HepG2 (cell line): Measurements from ENCODE around the gene HMBS. TPM values are rescaled to one million over a fixed set of nuclear protein-coding genes. Genes with fewer than 3 reads are reported as not detected.
A peak's percentile ranks its signal among the peaks of the same experiment; 100 is the strongest.

ENCODE experiments used
- ARID3A ChIP-seq: IDR thresholded peaks from 2 replicates; pipeline ENCODE4 v1.6.1; 2012; ENCODE audit warnings: low read depth, low read length, improper control_type of control experiment
- BCL6 ChIP-seq: IDR thresholded peaks from 2 replicates; pipeline ENCODE4 v1.6.1; 2016; ENCODE audit warnings: missing genetic modification reagents, missing compliant biosample characterization
- CENPBD1 ChIP-seq: sonication (generic); formaldehyde crosslinking; IDR thresholded peaks from 2 replicates; pipeline ENCODE4 v1.8.0; 2022; ENCODE audit warnings: missing genetic modification reagents, low read depth, mild to moderate bottlenecking, borderline replicate concordance
- E2F5 ChIP-seq: sonication (generic); formaldehyde crosslinking; conservative IDR thresholded peaks from 2 replicates; pipeline ENCODE4 v1.4.0; 2020; ENCODE audit warnings: missing genetic modification reagents
- HIC2 ChIP-seq: sonication (generic); formaldehyde crosslinking; IDR thresholded peaks from 2 replicates; pipeline ENCODE4 v1.9.0; 2022; ENCODE audit warnings: low read depth, missing genetic modification reagents
- HMGA1 ChIP-seq: sonication (generic); formaldehyde crosslinking; conservative IDR thresholded peaks from 2 replicates; pipeline ENCODE4 v1.4.0; 2020; ENCODE audit warnings: missing genetic modification reagents
- KAT7 ChIP-seq: IDR thresholded peaks from 2 replicates; pipeline ENCODE4 v1.6.1; 2018; ENCODE audit warnings: borderline replicate concordance, missing compliant biosample characterization
- KAT8 ChIP-seq: IDR thresholded peaks from 2 replicates; pipeline ENCODE4 v1.6.1; 2016; ENCODE audit warnings: missing genetic modification reagents, missing compliant biosample characterization
- KLF16 ChIP-seq, 2 experiments: sonication (generic) in 1 of 2; formaldehyde crosslinking in 1 of 2; IDR thresholded peaks; 2 replicates each; pipeline versions ENCODE4 v1.6.1 to v1.8.0; 2016 to 2023; ENCODE audit warnings: missing genetic modification reagents in 2 of 2, missing compliant biosample characterization in 1 of 2
- MYC ChIP-seq: sonication (generic); formaldehyde crosslinking; IDR thresholded peaks from 2 replicates; pipeline ENCODE4 v1.9.0; 2021; ENCODE audit warnings: missing genetic modification reagents, borderline replicate concordance
- PAWR ChIP-seq: sonication (generic); formaldehyde crosslinking; IDR thresholded peaks from 2 replicates; pipeline ENCODE4 v1.4.0; 2020; ENCODE audit warnings: missing genetic modification reagents, mild to moderate bottlenecking, borderline replicate concordance
- PBX2 ChIP-seq: IDR thresholded peaks from 2 replicates; pipeline ENCODE4 v1.6.1; 2016; ENCODE audit warnings: control low read depth
- PLSCR1 ChIP-seq: sonication (generic); formaldehyde crosslinking; IDR thresholded peaks from 2 replicates; pipeline ENCODE4 v1.5.0; 2020; ENCODE audit warnings: missing genetic modification reagents, mild to moderate bottlenecking, borderline replicate concordance
- RAD51 ChIP-seq: fragments of 450-650 bp; IDR thresholded peaks from 2 replicates; pipeline ENCODE4 v1.6.1; 2016; ENCODE audit warnings: borderline replicate concordance
- SRSF1 ChIP-seq: fragments of 200-400 bp; formaldehyde crosslinking; optimal IDR thresholded peaks from 2 replicates; pipeline ENCODE3; 2017; ENCODE audit warnings: mild to moderate bottlenecking, low read depth, low read length, moderate library complexity
- TEAD2 ChIP-seq: sonication (generic); formaldehyde crosslinking; IDR thresholded peaks from 2 replicates; pipeline ENCODE4 v1.9.0; 2021; ENCODE audit warnings: missing genetic modification reagents
- THAP11 ChIP-seq: IDR thresholded peaks from 2 replicates; pipeline ENCODE4 v1.6.1; 2016; ENCODE audit warnings: missing biosample characterization, missing genetic modification reagents
- THAP7 ChIP-seq: sonication (generic); formaldehyde crosslinking; IDR thresholded peaks from 2 replicates; pipeline ENCODE4 v1.8.1; 2023; ENCODE audit warnings: mild to moderate bottlenecking, missing genetic modification reagents
- XBP1 ChIP-seq: sonication (generic); formaldehyde crosslinking; IDR thresholded peaks from 2 replicates; pipeline ENCODE4 v1.5.0; 2020; ENCODE audit warnings: missing genetic modification reagents
- ZKSCAN5 ChIP-seq: sonication (generic); formaldehyde crosslinking; IDR thresholded peaks from 2 replicates; pipeline ENCODE4 v1.5.1; 2020; ENCODE audit warnings: mild to moderate bottlenecking, missing genetic modification reagents
- ZNF335 ChIP-seq: sonication (generic); formaldehyde crosslinking; IDR thresholded peaks from 2 replicates; pipeline ENCODE4 v1.4.0; 2020; ENCODE audit warnings: missing genetic modification reagents
- ZZZ3 ChIP-seq: sonication (generic); formaldehyde crosslinking; IDR thresholded peaks from 2 replicates; pipeline ENCODE4 v1.4.0; 2020; ENCODE audit warnings: missing genetic modification reagents, mild to moderate bottlenecking, borderline replicate concordance
- polyA plus RNA-seq, 8 experiments: library from polyadenylated mRNA; depleted of rRNA in 3 of 8; stranded (reverse) in 7 of 8; unstranded in 1 of 8; fragments of >200 nt; fragmentation: Illumina TruSeq in 4 of 8; extraction: Trizol in 4 of 8; gene quantifications; 2 replicates each; pipeline versions ENCODE4 v1.2.1 to v1.2.3, GENCODE V29; 2011 to 2016; ENCODE audit warnings: low read depth in 4 of 8, missing spikeins in 1 of 8, mixed read lengths in 1 of 8; ENCODE audit not compliant: insufficient read depth in 1 of 8
- total RNA-seq, 5 experiments: library from RNA; depleted of rRNA; stranded (reverse); fragments of >200 nt; fragmentation: Illumina TruSeq; extraction: Trizol; gene quantifications; 2 replicates each; pipeline ENCODE4 v1.2.3, GENCODE V29; 2016; ENCODE audit warnings: low read depth in 1 of 5

Gene HMBS
- total and polyA plus RNA-seq, 2 of the 13 experiments (the other 11 are each of a cell fraction or from before 2014, with no cell fraction given) = 9.4 to 46.9 TPM

GRCh38 chr11:119121008-119121810 is 36.5 kb downstream of the HMBS start, which contains the start of gene HINFP (continued):
- TF ChIP-seq CENPBD1 (no peak; the same call in 1 of the 2 replicates), TEAD2 (CRISPR knock-in tag) (no peak), KLF16 (CRISPR knock-in tag; IDR thresholded peaks at IDR 0.05) (peak in 1 of 2 experiments; percentile 42; a peak in 1 of 4 replicates), HMGA1 (CRISPR knock-in tag) (no peak), PBX2 (CRISPR knock-in tag) (peak; percentile 89), PLSCR1 (no peak), ZNF335 (CRISPR knock-in tag) (no peak), THAP11 (peak; percentile 83), E2F5 (CRISPR knock-in tag) (no peak), XBP1 (no peak), SRSF1 (peak; percentile 60), THAP7 (CRISPR knock-in tag) (no peak), ZZZ3 (no peak), KAT8 (CRISPR knock-in tag) (peak; percentile 85), PAWR (no peak), RAD51 (peak; percentile 94), BCL6 (peak; percentile 15; the same call in 1 of the 2 replicates), KAT7 (CRISPR knock-in tag) (no peak; the same call in 1 of the 2 replicates), ARID3A (no peak), MYC (CRISPR knock-in tag) (peak; percentile 88), ZKSCAN5 (CRISPR knock-in tag) (no peak), HIC2 (CRISPR knock-in tag) (no peak)
